GM12878 (cell line): ENCODE measurements around the gene KLK3.
"Not testable (repeated sequence)": the region's sequence is repeated elsewhere in the genome, so short reads cannot be mapped to it uniquely, and the experiment has no call there.

Experiments
- CTCF ChIP-seq, 3 experiments: IDR thresholded peaks in 2 of 3; conservative IDR thresholded peaks in 1 of 3; 2 replicates each; pipeline ENCODE4 v1.5.1; 2011; ENCODE audit warnings: low read depth in 3 of 3, low read length in 3 of 3, mild to moderate bottlenecking in 3 of 3, control low read depth in 2 of 3, moderate library complexity in 2 of 3, inconsistent platforms in 1 of 3, mixed read lengths in 1 of 3; ENCODE audit not compliant: control insufficient read depth in 2 of 3, insufficient read depth in 1 of 3; ENCODE audit errors: extremely low read depth in 1 of 3
- DPF2 ChIP-seq: fragments of 450-650 bp; IDR thresholded peaks from 2 replicates; pipeline ENCODE4 v1.6.1; 2017; ENCODE audit warnings: mild to moderate bottlenecking
- EP300 ChIP-seq, 2 experiments: fragments of 150-350 bp in 1 of 2; IDR thresholded peaks; 2 replicates each; pipeline ENCODE4 v1.6.1; 2011 to 2012; ENCODE audit warnings: low read depth in 2 of 2, low read length in 2 of 2, borderline replicate concordance in 1 of 2, improper control_type of control experiment in 1 of 2, inconsistent platforms in 1 of 2; ENCODE audit not compliant: control insufficient read depth in 1 of 2
- KDM1A ChIP-seq: fragments of 200-600 bp; sonication (generic); IDR thresholded peaks from 2 replicates; pipeline ENCODE4 v1.6.1; 2016; ENCODE audit warnings: borderline replicate concordance
- MYC ChIP-seq: IDR thresholded peaks from 2 replicates; pipeline ENCODE4 v1.6.1; 2011; ENCODE audit warnings: mild to moderate bottlenecking, low read length, moderate library complexity, inconsistent platforms; ENCODE audit not compliant: insufficient read depth, insufficient replicate concordance, insufficient read length, severe bottlenecking
- POLR2AphosphoS2 ChIP-seq: IDR thresholded peaks from 2 replicates; pipeline ENCODE4 v1.6.1; 2011; ENCODE audit warnings: low read depth, mild to moderate bottlenecking, low read length, improper control_type of control experiment, moderate library complexity
- RAD21 ChIP-seq: IDR thresholded peaks from 2 replicates; pipeline ENCODE4 v1.6.1; 2011; ENCODE audit warnings: mild to moderate bottlenecking, low read depth, low read length, moderate library complexity; ENCODE audit not compliant: insufficient read depth
- SIN3A ChIP-seq: IDR thresholded peaks from 2 replicates; pipeline ENCODE4 v1.6.1; 2012; ENCODE audit warnings: low read depth, low read length, improper control_type of control experiment
- SMC3 ChIP-seq: IDR thresholded peaks from 2 replicates; pipeline ENCODE4 v1.6.1; 2011; ENCODE audit warnings: low read length, improper control_type of control experiment, borderline replicate concordance
- TCF3 ChIP-seq: IDR thresholded peaks from 2 replicates; pipeline ENCODE4 v1.6.1; 2012; ENCODE audit warnings: low read depth, mild to moderate bottlenecking, low read length, borderline replicate concordance; ENCODE audit not compliant: insufficient read depth
- ZNF274 ChIP-seq: IDR thresholded peaks from one replicate; pipeline ENCODE4 v1.8.0; 2011; ENCODE audit not compliant: insufficient read length, insufficient read depth
- ZNF622 ChIP-seq: fragments of 450-650 bp; IDR thresholded peaks from 2 replicates; pipeline ENCODE4 v1.6.1; 2017; ENCODE audit warnings: mild to moderate bottlenecking, inconsistent platforms

- TF ChIP-seq CTCF (IDR thresholded peaks at IDR 0.05 in 2 of 3, conservative IDR thresholded peaks at IDR 0.05 in 1 of 3; ENCODE audit: control insufficient read depth in 2 of 3, extremely low read depth in 1 of 3, insufficient read depth in 1 of 3, low read depth in 3 of 3, low read length in 3 of 3); TCF3; POLR2AphosphoS2; SMC3; RAD21; ZNF622; MYC; EP300 (IDR thresholded peaks at IDR 0.05; ENCODE audit: borderline replicate concordance in 1 of 2, control insufficient read depth in 1 of 2, low read depth in 2 of 2, low read length in 2 of 2); DPF2; ZNF274; KDM1A; SIN3A: not testable (repeated sequence)
Observed at GRCh38 chr19:50811622-50812238, 43.0 kb upstream of the KLK3 start.
